DMS79 (cell line): ENCODE results near the gene USP27X.

Experiments used
- DNase-seq: peaks from one replicate; lab custom pipeline; 2025; lab: John Stamatoyannopoulos, UW

USP27X gene

GRCh38 chrX:49884290-49884862, 5.1 kb downstream of the USP27X start:
- DNase-seq, result no peak

- DNase-seq, result no peak
Measured at GRCh38 chrX:49892542-49892941, 13.3 kb downstream of the USP27X start.

- DNase-seq, result no peak
Measured at GRCh38 chrX:49896951-49897350, 17.7 kb downstream of the USP27X start.

GRCh38 chrX:49901048-49901447, 21.8 kb downstream of the USP27X start:
- DNase-seq, result no peak

- DNase-seq, result peak; percentile 73
Measured at GRCh38 chrX:49910344-49910743, 31.1 kb downstream of the USP27X start.

- no peak for DNase-seq
Measured at GRCh38 chrX:49912086-49912485, 32.8 kb downstream of the USP27X start.

- DNase-seq, result no peak
Measured at GRCh38 chrX:49912861-49913260, 33.6 kb downstream of the USP27X start.

- peak; percentile 4 for DNase-seq
Measured at GRCh38 chrX:49915361-49916222, 36.3 kb downstream of the USP27X start.

GRCh38 chrX:49919617-49920016, 40.3 kb downstream of the USP27X start:
- DNase-seq, result no peak

GRCh38 chrX:49921109-49921508, 41.8 kb downstream of the USP27X start:
- DNase-seq, result no peak

GRCh38 chrX:49922291-49923241, 43.3 kb downstream of the USP27X start, which contains the start of gene CLCN5:
CLCN5 (plus strand) TSS chrX:49922596; CDS start chrX:49925299, 2,703 bp downstream.
- DNase-seq, result peak; percentile 79

GRCh38 chrX:49925176-49925575, 45.9 kb downstream of the USP27X start:
- no peak for DNase-seq

- no peak for DNase-seq
Measured at GRCh38 chrX:49930039-49930438, 50.8 kb downstream of the USP27X start.
